ENCODE results near the gene ARMC3.
"Not testable (repeated sequence)": the region's sequence is repeated elsewhere in the genome, so short reads cannot be mapped to it uniquely, and the experiment has no call there.

The ARMC3 gene

GRCh38 chr10:23067939-23068775, 140.3 kb downstream of the ARMC3 start:
- Histone ChIP-seq H3K27ac (no peak overlapping the region), H3K27me3 (ENCODE audit: insufficient read depth, low read depth, severe bottlenecking) (no peaks in the 10 kb centered on the region), H3K36me3 (no peaks in the 10 kb centered on the region), H3K4me3 (ENCODE audit: low read depth, low read length) (no peak overlapping the region), H3K9me3 (ENCODE audit: severe bottlenecking) (no peaks in the 10 kb centered on the region)
- TF ChIP-seq CTCF (IDR thresholded peaks at IDR 0.05; ENCODE audit: low read depth, low read length) = peak; percentile 54
- DNase-seq = peak; percentile 68

- no peak overlapping the region for H3K4me3 ChIP-seq (ENCODE audit: low read depth, low read length)
- no peaks in the 10 kb centered on the region for H3K36me3 ChIP-seq
- DNase-seq = no peak
- no peak overlapping the region for H3K27ac ChIP-seq
- no peak for TF ChIP-seq CTCF (IDR thresholded peaks at IDR 0.05; ENCODE audit: low read depth, low read length)
- H3K27me3 ChIP-seq (ENCODE audit: insufficient read depth, low read depth, severe bottlenecking) = no peaks in the 10 kb centered on the region
- no peaks in the 10 kb centered on the region for H3K9me3 ChIP-seq (ENCODE audit: severe bottlenecking)
These were observed 141.4 kb downstream of the ARMC3 start for GRCh38 chr10:23069019-23069815.

- H3K9me3 ChIP-seq (ENCODE audit: severe bottlenecking); H3K4me3 ChIP-seq (ENCODE audit: low read depth, low read length); H3K27ac ChIP-seq; DNase-seq; H3K36me3 ChIP-seq; H3K27me3 ChIP-seq (ENCODE audit: insufficient read depth, low read depth, severe bottlenecking): not testable (repeated sequence)
These were observed 142.4 kb downstream of the ARMC3 start for GRCh38 chr10:23070092-23070912.

GRCh38 chr10:23070913-23071218, 143.0 kb downstream of the ARMC3 start:
- no peak for TF ChIP-seq CTCF (IDR thresholded peaks at IDR 0.05; ENCODE audit: low read depth, low read length)
- Histone ChIP-seq H3K27ac (no peak overlapping the region), H3K27me3 (ENCODE audit: insufficient read depth, low read depth, severe bottlenecking) (no peaks in the 10 kb centered on the region), H3K36me3 (no peaks in the 10 kb centered on the region), H3K9me3 (ENCODE audit: severe bottlenecking) (no peaks in the 10 kb centered on the region), H3K4me3 (ENCODE audit: low read depth, low read length) (no peak overlapping the region)
- no peak for DNase-seq

GRCh38 chr10:23072593-23072992, 144.7 kb downstream of the ARMC3 start:
- H3K27ac ChIP-seq; H3K36me3 ChIP-seq; H3K27me3 ChIP-seq (ENCODE audit: insufficient read depth, low read depth, severe bottlenecking); DNase-seq; H3K4me3 ChIP-seq (ENCODE audit: low read depth, low read length); H3K9me3 ChIP-seq (ENCODE audit: severe bottlenecking): not testable (repeated sequence)

- H3K36me3 ChIP-seq = no peaks in the 10 kb centered on the region
- no peak overlapping the region for H3K27ac ChIP-seq
- no peak for TF ChIP-seq CTCF (IDR thresholded peaks at IDR 0.05; ENCODE audit: low read depth, low read length)
- no peak for DNase-seq
- H3K27me3 ChIP-seq (ENCODE audit: insufficient read depth, low read depth, severe bottlenecking) = no peaks in the 10 kb centered on the region
- H3K9me3 ChIP-seq (ENCODE audit: severe bottlenecking) = no peaks in the 10 kb centered on the region
- H3K4me3 ChIP-seq (ENCODE audit: low read depth, low read length) = no peak overlapping the region
These were observed 145.7 kb downstream of the ARMC3 start for GRCh38 chr10:23073527-23073926.

Measured in WERI-Rb-1 (cell line).